Activated effector memory CD4-positive, alpha-beta T cell treated with anti-CD3 and anti-CD28 coated beads, Interleukin-2, amount 50 U/mL, for 16 hours (primary cell): Measurements from ENCODE around the gene DSCAM.
"Not testable (repeated sequence)": the region's sequence is repeated elsewhere in the genome, so short reads cannot be mapped to it uniquely, and the experiment has no call there.

Source experiments
- DNase-seq: peaks from one replicate; pipeline ENCODE4 v3.0.0-alpha.2; 2020

The DSCAM gene

DNA sequence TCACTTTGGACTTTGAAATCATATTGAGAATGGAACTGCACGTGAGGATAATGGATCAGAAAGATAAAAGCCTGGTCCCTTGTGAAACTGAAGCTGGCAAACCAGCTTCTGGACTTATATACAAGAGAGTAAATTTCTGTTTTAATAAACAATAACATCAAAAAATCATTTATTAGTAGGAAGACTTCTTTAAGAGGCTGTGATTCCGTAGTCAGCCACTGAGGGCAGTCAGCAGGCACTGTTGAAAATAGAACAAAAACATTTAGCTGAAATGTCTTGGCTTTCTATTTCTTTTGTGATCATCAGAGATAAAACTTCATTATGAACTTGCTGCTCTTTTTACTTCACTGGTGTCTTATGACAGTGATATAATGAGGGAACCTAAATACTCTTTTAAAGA, 490.3 kb downstream of the DSCAM start:
- no peak for DNase-seq

DNA sequence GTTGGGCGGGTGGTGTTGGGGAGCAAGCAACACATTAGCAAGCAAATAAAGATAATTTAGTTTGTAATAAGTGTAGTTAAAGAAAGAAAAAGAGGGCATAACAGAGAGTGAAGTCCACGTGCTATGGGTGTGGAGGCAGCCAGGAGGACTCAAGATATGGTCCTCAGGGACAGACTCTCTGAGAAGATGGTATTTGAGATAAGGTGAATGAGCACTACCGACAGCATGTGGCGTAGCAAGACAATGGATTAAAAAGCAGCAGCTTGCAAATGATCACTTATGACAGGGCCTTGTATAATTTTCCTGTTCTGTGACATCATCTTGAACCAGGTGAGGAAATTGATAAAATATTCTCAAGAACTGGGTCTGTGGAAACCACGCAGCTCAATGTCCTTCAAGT, 491.9 kb downstream of the DSCAM start:
- no peak for DNase-seq

DNA sequence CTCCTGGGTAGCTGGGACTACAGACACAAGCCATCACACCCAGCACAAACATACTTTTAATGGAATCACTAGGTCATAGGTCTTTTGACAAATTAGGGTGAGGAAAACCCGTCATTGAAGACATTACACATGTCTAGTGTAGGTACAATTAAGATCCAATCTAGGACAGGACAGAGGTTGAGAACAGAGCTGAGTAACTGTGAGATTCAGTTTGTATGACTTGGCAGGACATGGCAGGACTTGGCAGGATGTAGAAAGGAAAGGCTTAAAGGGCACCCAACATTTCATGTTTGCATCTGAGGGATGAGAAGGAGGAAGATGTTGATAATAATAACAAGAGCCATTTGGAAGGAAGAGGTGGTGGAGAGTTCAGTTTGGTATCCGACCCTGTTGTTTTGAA, 496.0 kb downstream of the DSCAM start:
- DNase-seq, result no peak

DNA sequence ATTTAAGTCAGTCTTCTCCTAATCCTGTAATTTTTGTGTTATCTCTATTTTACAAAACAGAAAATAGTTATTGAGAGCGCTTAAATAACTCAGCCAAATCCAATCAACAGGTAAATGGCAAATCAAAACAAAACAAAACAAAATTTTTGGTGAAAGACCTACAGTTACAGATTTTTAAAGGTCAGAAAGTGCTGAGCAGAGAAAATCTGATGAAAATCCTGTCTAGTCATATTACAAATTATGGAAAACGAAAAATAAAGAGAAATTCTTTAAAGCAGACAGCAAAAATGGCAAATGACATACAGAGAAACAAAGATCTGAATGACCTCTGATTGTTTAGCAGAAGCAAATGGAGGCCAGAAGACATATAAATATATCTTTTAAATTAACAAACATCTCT, 497.4 kb downstream of the DSCAM start:
- DNase-seq, result no peak

DNA sequence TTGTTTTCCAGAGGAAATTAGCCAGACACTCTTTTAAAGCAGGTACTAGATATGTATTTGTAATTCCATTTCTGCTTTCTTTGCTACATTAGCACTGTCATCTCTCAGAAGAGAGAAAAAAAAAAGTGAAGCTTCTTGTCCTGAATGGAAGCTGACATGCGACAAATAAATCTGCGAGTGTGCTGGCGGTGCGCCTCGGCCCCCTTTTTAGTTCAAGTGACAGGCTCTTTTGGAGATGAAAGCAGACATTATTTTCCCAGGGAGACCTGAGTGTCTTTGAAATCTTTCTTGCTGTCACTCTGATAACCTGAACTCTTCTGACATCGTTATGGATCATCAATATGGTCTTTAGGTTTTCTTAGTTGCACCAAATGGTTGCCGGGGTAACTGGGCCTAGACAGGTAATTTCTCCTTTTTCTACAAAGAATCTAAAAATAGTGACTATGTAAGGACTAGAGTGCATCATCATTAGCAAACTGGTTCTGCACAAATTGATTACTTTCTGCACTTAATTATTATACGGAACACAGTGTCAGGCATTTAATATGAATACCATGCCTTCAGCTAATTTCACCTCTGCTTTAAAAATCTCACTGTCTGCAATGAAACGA, 501.1 kb downstream of the DSCAM start:
- DNase-seq, result no peak

DNA sequence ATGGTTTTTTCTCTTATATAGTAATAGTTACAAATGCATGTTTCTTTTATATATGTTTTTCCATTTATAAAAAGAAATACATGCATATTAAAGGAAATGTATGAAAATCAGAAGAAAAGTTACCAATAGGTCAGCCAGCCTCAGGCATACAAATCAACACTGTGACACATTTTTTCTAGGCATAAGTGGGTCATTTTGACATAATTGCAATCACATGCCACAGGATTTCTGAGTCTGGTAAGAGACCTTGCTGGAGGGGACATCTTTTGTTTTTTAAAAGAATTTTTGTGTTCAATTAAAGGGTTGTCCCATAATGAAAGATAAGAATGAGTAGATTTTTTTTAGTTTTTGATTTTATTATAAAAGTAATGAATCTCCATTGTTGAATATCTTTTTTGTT, 506.6 kb downstream of the DSCAM start:
- DNase-seq, result no peak

DNA sequence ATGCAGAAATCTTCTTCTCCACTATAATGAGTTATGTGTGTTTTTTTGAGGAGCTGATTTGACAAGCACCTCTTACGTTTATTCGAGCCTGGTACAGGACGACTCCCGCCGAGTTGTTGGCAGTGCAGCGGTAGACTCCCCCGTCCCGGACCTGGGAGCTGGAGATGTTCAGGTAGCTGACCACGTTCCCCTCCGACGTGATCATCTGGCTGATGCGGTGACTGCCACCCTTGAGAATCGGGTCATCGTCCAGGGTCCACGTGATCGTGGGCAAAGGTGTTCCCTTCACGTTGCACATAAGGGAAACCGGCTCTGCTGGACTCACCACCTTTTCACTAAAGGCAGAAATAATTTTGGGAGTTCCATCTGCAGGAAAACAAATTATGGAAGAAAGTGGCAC, 507.9 kb downstream of the DSCAM start:
- no peak for DNase-seq

DNA sequence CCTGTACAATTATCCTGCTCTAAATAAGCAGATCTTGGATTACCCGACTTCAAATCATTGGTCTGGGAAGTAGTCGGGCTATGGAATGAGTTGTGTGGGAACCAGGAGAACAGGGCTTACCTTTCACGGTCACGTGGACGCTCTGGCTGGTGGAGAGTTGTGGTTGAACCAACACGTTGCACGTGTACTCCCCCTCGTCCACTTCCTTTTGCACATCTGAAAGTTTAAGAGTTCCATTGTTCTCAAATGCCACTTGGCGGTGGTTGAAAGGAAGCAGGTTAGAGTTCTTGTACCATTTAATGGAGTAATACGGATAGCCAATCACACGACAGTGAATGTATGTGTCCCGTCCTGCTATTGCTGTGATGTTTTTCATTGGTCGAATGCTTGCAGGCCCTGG, 509.0 kb downstream of the DSCAM start:
- no peak for DNase-seq

DNA sequence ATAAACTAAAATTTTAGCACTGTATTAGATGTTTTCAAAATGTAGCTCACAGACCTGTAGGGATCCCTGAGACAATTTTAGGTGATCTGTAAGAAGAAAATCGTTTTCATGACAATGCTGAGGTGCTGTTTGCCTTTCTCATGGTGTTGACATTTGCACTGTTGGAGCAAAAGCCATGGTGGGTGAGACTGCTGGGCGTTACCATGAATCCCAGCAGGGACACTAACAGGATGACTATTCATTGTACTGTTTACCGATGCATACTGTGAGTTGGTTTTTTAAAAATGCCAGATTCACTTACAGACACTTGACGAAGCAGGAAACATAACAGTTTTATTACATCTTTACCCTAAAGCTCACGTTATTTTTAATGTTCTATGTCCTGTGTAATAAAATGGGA, 511.3 kb downstream of the DSCAM start:
- DNase-seq, result no peak

DNA sequence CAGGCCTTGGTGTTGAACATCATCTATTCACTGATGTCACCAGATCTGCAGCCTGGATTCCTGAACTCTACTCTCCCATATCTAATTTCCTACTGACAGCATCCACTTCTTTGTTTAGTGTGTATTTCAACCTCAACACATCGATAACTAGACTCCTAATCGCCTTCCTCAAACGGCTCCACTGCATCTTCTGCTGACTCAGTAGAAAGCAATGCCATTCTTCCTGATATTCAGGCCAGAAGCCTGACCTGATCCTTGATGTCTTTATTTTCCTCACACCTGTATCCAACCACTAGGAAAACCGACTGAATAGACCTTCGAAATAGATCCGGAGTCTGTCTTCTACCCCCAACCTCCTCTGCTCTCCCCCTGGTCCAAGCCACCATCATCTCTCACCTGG, 512.8 kb downstream of the DSCAM start:
- DNase-seq, result no peak

DNA sequence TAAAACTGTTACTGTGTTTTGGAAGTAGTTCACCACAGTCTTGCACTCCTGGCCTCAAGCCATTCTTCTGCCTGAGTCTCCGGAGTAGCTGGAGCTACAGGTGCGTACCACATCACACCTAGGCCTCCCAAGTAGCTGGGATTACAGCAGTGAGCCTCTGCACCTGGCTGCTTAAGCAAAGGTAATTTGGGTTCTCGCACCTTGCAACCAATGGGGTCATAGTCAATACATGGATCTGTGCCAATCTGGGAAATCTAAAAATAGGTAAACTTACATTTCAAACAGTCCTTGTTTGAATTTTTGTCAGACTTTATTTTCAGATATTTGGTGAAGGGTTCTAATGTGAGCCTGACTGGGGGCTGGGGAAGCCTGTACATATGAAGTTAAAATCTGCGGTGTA, 513.2 kb downstream of the DSCAM start:
- no peak for DNase-seq

DNA sequence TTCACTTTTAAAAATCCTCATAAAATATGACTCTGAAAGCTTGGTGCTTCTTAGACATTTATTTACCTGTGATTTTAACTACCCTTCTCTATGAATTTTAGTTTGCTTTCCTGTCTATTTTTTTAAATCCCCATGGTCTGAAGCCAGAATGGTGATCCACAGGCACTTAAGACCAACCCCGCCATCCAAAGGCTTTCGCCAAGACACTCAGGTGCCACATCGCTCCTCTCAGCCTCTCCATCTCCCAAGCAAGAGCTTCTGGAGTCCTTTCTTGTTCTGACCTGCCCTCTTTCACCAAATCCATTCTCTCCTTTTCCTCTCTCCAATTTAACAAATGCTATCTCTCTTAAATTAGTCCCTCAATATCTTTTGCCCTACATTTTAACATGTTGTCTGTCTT, 515.2 kb downstream of the DSCAM start:
- no peak for DNase-seq

DNA sequence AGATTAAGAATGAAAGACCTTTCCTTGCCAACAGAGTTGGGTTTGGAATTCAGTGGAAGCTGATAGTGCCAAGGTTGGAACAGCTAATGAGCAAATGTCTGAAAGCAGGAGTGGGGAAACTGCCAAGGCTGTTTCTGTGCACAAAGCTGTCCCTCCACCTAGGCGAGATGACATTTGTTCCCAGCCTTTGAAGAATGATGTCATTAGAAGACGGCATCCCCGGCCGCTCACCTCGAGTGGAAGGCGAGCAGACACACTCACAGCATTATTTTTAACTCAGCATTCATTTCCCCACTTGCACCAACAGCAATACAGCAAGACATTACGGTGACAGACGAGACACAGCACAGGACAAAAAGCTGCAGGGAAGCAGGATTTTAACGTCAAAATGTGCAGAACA, 515.8 kb downstream of the DSCAM start:
- no peak for DNase-seq

DNA sequence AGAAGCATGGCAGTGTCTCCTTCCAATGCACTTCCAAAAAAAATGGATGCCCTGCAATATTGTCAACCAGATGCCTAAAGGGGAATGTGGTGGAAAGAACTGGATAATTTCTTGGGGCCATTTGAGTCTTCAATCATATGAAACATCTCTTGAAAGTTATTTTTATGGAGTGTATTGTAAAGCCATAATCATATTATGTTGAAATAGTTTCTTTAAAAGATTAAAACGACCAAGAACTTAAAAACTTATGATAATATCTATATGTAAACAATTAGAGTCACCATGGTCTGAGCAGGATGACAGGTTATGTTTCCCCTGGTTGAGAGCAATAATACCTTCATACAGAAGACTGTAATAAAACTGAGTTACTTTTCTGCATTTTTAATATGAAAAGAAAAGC, 522.6 kb downstream of the DSCAM start:
- no peak for DNase-seq

DNA sequence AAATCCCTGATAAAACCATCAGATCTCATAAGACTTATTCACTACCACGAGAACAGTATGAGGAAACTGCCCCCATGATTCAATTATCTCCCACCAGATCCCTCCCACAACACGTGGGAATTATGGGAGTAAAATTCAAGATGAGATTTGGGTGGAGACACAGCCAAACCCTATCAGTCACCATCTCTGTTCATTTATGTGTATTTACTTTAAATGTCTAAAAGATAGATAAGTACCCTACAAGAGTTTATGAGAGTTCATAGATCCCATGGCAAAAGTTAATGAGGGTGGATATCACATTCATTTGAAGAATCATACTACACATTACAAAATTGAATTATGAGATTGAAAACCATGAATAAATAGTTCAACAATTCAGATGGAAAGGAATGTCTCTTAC, 526.2 kb downstream of the DSCAM start:
- DNase-seq, result not testable (repeated sequence)

DNA sequence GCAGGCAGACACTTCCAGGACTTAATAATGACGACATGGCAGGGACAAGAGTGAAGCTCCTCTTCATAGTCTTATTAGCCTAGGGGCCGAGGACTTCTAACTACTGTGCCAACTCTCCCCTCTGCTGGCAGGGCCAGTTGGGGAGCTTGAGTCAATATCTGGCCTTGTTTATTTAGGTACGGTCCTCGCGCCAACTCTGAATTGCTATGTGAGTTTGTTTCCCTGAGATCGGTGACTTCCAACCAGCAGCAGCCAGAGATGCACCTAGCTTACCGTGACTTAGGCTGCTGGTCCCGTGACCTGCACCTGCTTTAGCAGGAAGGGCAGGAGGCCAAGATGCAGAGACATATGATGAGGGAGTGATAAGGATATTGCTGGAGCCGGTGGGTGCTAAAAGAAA, 528.6 kb downstream of the DSCAM start:
- DNase-seq, result no peak

DNA sequence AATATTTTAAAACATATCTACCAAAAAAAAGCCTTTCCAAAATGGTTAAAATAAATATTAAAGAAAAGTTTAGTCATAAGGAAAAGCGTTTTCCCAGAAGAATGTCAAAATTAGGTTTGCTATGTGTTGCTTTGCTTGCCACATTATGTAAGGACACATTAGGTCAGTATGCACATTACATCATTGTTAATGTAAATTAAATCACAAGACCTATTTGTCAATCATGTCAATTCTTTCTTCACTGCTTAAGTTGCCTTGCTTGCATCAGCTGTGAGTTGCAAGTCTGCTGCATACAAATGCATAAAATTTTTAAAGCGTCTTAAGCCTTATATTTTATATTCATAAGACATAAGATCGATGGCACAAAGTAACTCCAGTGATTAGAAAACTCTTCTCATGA, 530.9 kb downstream of the DSCAM start:
- DNase-seq, result no peak

DNA sequence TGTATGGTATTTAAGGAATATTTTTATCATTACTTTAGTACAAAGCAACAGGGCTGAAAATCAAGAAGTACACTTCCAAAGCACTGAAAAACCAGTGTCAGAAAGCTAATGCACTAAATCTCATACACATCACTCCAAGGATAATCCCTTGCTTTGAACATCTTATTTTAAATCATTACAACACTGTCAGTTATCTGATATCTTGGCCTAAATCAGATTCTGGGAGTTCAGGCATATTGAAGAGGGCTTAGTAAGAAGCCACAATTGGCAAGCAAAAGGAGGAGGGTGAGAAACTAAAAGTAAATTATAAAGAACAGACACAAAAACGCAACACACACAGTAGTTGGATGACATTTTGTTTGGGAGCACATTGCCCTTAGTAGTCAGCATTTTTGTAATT, 531.3 kb downstream of the DSCAM start:
- DNase-seq, result no peak

DNA sequence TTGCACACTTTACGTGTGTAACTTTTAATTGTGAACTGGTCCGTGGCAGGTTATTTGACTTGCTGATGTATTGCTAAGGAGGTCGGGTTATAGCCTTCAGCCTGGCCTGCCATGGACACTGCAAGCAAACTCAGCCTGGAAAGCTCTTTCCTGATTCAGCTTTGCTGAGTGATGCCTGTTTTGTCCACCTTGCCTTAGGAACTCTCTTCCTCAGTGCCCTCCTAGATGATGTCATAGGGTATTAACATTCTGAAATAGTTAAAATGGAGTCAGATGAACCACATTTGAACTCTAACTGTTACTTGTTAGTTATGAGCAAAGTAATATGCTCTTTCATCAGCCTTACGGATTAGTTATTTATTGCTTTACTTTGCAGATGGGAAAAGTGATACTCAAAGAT, 533.7 kb downstream of the DSCAM start:
- DNase-seq, result no peak

DNA sequence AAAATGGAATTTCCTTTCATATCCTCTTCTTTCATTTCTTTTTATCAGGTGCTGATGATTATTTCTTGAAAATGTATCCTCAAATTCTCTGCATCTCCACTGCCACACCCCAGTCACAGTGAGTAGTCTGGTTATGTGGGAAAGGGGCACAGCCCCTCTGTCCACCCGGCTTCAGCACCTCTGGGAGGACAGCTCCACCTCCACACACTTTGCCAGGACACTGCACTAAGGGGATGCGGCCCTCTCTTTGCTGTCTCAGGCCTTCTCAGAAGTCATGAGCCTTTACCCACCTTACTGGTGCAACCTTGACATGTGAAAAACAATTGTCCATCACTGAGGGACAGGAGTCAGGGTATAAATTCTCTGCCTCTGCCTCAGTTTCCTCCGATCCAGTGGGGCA, 546.7 kb downstream of the DSCAM start:
- no peak for DNase-seq

DNA sequence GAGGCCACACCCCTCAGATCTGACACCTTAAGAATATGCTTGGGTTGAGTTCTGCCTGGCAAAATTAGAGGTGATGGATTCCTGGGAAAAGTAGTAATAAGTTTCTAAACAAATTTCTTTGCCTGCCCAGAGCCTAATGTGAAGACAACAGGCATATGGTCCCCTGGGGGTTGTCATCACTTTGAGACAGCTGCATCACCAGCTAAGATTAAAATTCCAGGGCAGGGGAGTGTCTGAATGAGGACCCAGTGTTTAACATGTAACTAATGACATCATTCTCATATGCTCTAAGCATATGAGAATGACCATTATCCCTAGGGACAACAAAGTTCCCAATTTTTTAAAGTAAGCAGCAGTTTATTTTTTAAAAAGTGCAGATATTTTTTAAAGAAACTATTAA, 547.5 kb downstream of the DSCAM start:
- no peak for DNase-seq

DNA sequence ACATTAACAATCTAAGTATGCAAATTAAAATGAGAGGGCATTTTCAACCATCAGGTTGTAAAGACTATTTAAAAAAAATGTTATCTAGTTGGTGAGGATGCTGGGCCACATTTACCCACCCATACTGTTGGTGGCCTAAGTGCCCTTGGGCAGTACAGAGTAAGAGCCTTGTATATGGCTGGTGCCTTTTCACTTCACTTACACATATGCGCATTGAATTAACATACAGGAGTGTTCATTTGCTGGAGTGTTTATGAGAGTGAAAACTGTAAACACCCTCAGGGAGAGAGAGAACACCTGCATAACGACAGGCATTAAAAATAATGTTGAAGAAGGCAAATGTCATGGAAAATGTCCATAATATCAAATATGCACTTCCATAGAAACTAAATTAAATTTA, 552.6 kb downstream of the DSCAM start:
- no peak for DNase-seq

DNA sequence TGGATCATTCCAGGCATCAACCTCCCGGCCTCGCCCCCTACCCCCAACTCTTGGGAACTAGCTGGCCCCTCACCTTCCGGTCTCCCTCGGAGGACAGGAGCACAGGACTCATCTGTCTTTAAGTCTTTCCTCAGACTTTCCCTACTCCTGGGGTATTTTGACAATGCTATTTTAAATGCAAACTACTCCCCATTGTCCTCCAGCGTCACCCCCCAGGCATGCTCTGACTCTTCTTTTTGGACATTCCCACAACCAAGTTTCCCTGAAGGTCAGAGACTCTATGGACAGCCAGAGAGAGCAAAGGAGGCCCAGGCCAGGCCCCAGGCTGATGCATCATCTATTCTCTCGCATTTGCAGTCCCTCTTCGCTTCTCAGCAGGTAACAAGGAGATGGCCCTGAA, 555.4 kb downstream of the DSCAM start:
- DNase-seq, result no peak

DNA sequence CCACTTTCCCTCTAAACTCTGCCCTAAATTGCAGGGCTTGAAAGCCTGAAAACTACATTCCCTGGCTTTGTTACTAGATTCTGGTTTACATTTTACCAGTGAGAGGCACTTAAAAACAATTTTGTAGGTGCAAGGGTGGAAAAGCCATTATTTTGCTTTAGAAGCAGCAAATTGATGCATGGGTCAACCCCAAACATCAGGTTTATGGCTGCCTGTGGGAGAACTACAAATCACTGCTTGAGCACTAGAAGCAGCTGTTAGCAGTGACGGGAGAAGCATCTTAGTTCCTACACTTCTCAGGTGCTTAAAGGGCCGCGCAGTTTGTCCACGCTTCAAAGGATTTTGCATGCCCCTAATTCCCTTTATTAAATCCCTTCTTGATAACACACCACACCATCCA, 562.5 kb downstream of the DSCAM start:
- no peak for DNase-seq

DNA sequence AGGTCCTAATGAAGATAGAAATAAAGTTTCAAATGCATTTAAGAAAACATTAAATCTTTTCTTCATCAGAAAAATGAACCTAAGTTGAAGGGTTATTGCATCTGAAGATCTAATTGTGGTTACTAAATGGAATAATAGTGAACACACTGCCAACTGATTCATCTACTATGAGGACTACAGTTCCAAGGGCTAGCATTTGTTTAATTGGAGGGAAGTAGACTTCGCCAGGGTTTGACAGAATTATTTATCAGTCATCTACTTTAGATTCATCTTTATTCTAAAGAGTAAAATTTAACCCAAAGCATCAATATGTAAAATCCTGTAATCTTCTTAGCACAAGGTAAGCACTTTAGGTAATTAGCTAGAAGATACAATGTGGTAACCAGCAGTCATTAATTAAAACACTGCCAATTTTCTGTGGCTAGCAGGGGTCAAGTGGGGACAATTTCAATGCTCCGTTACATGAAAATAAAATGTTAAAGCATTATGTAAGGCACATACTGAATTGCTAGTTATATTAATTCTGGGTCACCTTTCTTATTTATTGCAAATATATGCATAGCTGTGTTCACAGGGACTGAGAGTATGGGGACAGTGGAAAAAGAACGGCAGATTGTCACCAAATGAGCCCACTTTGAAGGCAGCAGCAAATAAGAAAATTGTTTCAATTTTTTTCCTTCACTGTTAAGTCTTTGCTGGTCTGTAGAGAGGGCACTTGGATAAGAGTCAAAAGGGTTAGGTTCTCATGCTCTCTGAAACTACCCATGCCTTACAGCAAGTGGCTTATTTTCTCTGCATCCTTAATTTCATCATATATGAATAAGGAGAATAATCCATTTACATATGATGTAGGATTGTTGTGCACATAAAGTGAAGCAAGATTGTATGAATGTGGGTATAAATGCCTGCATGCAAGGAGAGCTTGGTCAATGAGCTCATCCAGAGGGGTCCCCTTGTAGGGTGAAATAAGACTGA, 563.8 kb downstream of the DSCAM start:
- no peak for DNase-seq
